KBM-7 (cell line): ENCODE data around the gene RYR1.
A peak's percentile ranks its signal among the peaks of the same experiment; 100 is the strongest.

Experiments
- DNase-seq: peaks from one replicate; pipeline ENCODE4 v3.0.0-alpha.2; 2015
- in situ Hi-C: fragments of 300-500 bp; cut with MboI; formaldehyde crosslinking; loops from 2 replicates; pipeline ENCODE4 v1.14.3; 2020; ENCODE audit warnings: low sequenced_read_pairs, low pct_unique_long_range_greater_than_20kb, mixed read lengths

The RYR1 gene

GRCh38 chr19:38524994-38525634, 91.6 kb downstream of the RYR1 start:
- in situ Hi-C loops = no loop called here

GRCh38 chr19:38526430-38526829, 92.9 kb downstream of the RYR1 start:
- DNase-seq = no peak
- in situ Hi-C loops = no loop called here

More at GRCh38 chr19:38524994-38525634, 91.6 kb downstream of the RYR1 start:
- no peak for DNase-seq

GRCh38 chr19:38527466-38528136, 94.1 kb downstream of the RYR1 start:
- in situ Hi-C loops = no loop called here
- DNase-seq = no peak

DNA sequence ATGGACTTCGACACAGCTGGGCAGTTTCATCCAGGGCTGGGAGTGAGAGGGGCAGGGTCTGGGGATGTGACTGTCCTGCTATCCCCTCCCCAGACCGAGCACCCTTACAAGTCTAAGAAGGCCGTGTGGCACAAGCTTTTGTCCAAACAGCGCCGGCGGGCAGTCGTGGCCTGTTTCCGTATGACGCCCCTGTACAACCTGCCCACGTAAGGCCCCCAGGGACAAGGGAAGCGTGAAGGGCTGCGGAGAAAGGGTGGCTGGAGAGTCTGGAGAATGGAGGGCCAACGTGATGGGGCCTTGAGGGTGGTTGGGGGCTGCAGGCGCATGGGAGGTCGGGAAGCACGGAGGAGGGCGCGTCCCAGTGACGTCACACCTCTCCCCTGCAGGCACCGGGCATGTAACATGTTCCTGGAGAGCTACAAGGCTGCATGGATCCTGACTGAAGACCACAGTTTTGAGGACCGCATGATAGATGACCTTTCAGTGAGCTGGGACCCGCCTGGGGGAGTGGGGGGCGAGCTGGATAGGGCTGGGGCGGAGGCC, 94.8 kb downstream of the RYR1 start:
- in situ Hi-C loops = no loop called here
- DNase-seq = no peak

DNA sequence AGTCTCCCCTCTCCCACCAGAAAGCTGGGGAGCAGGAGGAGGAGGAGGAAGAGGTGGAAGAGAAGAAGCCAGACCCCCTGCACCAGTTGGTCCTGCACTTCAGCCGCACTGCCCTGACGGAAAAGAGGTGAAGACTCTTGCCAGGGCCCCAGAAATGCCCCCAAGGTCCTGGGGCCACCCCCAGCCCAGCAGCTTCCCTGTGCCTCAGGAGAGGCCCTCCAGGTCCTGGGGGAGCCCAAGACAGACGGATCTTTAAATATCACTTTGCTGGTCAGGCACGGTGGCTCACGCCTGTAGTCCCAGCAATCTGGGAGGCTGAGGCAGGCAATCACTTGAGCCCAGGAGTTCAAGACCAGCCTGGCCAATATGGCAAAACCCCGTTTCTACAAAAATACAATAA, 95.4 kb downstream of the RYR1 start:
- in situ Hi-C loops = no loop called here
- no peak for DNase-seq

DNA sequence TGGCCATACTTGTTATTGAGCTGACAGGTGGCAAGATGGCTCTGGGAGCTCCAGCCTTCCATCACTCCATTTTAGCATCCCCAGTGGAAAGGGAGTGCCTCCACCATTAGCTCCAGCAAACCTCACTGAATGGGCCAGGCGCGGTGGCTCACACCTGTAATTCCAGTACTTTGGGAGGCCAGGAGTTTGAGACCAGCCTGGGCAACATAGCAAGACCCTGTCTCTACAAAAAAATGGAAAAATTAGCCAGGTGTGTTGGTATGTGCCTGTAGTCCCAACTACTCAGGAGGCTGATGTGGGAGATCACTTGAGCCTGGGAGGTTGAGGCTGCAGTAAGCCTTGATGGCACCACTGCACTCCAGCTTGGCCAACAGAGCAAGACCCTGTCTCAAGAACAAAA, 98.0 kb downstream of the RYR1 start:
- in situ Hi-C loops = no loop called here
- DNase-seq = no peak

- no peak for DNase-seq
- in situ Hi-C loops = no loop called here
Observed at GRCh38 chr19:38532939-38533338, 99.4 kb downstream of the RYR1 start.

- no peak for DNase-seq
- in situ Hi-C loops = no loop called here
Observed at GRCh38 chr19:38534574-38534973, 101.1 kb downstream of the RYR1 start.

GRCh38 chr19:38535212-38535611, 101.7 kb downstream of the RYR1 start:
- in situ Hi-C loops = no loop called here
- no peak for DNase-seq

DNA sequence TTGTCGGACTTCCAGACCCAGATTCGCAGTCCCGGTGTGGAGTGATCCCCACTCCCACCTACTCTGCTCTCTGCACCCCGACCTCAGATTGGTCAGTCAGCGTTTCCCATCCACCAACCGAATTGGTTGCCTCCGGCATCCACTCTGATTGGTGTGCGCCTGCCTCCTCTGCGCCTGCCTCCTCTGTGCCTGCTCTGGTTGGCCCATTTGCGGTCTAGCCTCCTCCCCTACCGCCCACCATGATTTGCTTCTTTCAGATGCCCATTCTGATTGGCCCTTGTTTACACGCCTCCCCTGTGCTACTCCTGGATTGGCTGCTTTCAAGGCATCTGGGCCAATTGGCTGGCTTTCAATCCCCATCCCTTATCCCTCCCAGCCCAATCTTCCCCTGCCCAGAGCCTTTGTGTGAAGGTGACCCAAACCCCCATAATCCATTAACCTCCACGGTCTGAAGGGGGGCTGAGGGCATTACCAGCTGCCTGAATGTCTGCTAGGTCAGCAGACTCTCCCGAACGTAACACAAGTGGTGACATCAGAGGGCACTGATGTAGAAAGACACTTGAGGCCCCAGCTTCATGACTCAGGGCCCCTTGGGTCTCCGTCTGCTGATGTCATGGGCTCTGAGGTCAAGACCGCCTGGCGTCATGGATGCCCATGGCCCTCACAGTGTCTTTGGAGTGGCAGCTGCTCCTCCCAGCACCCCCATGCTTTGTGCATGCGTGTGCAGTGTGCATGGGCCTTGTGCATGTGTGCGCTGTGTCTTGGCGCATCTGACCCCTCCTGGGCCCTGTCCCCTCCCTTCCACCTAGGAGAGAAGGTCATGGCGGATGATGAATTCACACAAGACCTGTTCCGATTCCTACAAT, 103.8 kb downstream of the RYR1 start:
- DNase-seq = no peak
- in situ Hi-C loops = no loop called here

DNA sequence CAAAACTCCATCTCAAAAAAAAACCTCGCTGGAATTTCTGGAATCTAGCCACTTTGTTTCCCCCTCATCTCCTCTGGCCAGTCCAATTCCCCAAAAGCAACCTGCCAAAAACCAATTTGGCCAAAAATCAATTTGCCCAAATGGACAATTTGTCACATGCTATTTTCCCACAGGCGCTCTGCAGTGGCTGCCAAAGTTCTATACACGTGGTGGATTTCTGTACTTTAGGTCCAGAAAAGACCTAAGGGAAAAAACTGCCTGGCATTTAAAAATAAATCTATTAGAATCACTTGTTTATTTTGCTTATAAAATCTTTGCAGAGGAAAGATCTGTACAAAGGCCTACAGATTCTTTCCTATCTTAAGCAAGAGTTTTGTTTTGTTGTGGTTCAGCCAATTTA, 104.9 kb downstream of the RYR1 start:
- in situ Hi-C loops = no loop called here
- DNase-seq = no peak

DNA sequence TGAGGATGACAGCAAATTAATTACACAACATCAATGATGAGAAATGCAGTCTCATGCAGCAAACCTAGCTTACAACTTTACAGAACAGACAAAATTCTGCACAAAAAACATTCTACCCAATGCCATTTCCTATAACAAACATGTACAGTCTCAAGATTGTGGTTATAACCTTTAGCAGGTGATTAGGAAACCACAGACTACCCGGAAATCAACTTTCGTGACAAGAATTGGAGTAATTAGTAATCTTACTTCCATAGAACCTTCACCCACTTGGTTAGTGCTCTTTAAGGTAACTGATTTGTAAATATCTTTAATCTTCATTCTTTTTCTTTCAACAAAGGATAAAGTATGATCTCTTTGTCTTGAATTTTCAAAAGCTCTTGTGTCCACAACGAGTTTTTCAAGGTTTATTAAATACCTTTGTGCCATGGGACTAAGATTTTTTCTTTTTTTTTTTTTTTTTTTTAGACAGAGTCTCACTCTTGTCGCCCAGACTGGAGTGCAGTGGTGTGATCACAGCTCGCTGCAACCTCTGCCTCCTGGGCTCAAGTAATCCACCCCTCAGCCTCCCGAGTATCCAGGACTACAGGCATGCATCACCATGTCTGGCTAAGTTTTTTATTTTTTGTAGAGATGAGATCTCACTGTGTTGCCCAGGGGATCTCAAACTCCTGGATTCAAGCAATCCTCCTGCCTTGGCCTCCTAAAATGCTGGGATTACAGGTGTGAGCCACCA, 105.5 kb downstream of the RYR1 start:
- in situ Hi-C loops = no loop called here
- DNase-seq = peak; percentile 25

DNA sequence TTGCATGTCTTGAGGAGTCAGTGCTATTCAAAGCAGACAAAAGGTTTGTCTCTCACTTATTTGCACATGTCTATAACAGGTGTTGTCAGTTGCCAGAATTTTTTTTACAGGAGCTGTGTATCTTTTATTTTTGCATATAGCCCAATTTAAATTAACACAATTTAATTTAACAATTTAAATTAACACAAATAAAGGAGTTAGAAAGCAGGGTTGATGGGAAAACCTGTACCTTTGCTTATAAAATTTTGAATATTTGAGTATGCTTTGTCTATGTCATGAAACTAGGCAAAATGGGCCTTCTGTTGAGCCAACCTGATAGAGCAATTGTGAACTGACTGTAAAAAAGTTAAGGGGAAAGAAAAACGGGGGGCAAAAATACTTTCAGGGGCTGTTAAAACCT, 106.3 kb downstream of the RYR1 start:
- in situ Hi-C loops = no loop called here
- DNase-seq = no peak

GRCh38 chr19:38542040-38542439, 108.5 kb downstream of the RYR1 start:
- in situ Hi-C loops = no loop called here
- no peak for DNase-seq

GRCh38 chr19:38543286-38543806, 109.9 kb downstream of the RYR1 start:
- in situ Hi-C loops = no loop called here
- no peak for DNase-seq

DNA sequence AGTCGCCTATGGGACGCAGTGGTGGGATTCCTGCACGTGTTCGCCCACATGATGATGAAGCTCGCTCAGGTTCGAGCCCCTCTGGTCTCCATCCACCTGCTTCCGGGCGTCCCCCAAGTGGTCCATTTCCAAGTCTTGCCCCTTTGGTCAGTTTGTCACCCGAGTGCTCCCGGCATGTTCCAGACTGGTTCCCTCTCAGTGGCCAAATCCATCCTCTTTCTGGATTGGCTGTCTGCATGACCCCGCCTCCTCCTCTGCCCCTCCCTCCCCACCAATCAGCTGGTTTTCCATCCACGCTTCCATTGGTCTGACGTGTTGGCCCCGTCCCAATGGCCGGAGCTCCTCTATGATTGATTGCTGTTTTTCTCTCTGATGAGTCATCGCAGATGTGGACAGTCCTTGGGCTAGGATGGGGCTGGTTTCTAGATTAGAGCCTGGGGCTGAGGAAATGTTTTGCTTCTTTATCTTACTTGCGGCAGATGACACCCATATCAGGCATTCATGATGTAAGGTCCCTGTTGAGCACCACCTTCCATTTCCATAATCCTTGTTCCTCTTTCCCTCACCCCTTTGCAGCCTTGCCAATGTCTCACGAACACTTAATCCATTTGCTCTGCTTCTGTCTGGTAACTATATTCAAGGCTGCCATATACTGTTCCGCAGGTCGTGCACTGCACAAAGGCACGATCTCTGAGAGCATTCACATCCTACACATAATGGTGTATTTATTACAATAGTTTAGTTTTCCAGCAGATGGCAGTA, 110.5 kb downstream of the RYR1 start:
- in situ Hi-C loops = no loop called here
- DNase-seq = peak; percentile 77

DNA sequence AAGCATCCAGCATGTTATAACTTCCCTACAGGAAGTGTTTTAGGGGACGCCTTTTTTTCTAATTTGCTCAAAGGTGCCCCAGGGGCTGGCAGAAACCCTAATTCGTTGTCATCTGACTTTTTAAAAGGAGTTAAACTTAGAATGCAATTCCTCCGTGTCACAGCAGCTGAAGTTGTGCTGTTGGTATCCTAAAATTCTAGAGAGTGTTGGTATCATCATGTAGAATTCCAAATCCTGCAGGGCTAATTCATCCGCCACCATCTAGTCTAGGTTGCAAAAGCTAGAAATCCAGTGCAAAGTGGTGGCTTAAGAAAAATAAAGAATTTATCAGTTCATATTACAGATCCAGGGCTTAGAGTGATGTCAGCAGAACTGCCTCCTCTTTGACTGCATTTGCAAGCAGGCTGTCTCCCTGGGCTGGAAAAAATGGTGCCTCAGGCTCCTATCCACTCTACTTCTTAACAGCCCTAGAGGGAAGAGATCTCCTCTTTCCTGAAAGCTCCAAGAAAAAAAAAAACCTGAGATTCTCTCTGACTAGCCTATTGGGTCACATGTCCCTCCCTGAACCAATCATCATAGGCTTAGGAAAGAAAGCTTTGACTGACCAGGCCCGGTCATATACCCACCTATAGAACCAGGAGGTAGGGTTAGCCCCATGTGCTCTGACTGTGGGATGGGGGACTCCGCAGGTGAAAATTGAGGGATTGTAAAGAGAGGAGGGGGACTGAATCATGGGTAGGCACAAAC, 111.3 kb downstream of the RYR1 start:
- in situ Hi-C loops = no loop called here
- DNase-seq = no peak

GRCh38 chr19:38545596-38545995, 112.1 kb downstream of the RYR1 start:
- no peak for DNase-seq
- in situ Hi-C loops = no loop called here
